Central memory CD8-positive, alpha-beta T cell (primary cell): ENCODE data around the gene LYZL2.
A peak's percentile ranks its signal among the peaks of the same experiment; 100 is the strongest.
"Not testable (repeated sequence)": the region's sequence is repeated elsewhere in the genome, so short reads cannot be mapped to it uniquely, and the experiment has no call there.

ENCODE experiments used
- ATAC-seq: fragments of 150-1000 bp; cut with Tn5 transposase; replicated peaks from 2 replicates; pipeline ENCODE4 v1.10.0; 2022; ENCODE audit warnings: mild to moderate bottlenecking, moderate FRiP score, moderate number of reproducible peaks; ENCODE audit not compliant: poor library complexity, severe bottlenecking; ENCODE audit errors: extremely low read depth
- DNase-seq, 2 donors: peaks; one replicate each; pipeline ENCODE4 v3.0.0; 2021; ENCODE audit warnings: low spot score in 2 of 2
- H3K27ac Mint-ChIP-seq: one replicate; pipeline ENCODE4 v1.8.0; 2022; ENCODE audit warnings: low read depth, mild to moderate bottlenecking, moderate library complexity, mixed read lengths
- H3K27me3 Mint-ChIP-seq: one replicate; pipeline ENCODE4 v1.8.0; 2022; ENCODE audit warnings: mixed read lengths
- H3K36me3 Mint-ChIP-seq: one replicate; pipeline ENCODE4 v1.8.0; 2022; ENCODE audit warnings: mild to moderate bottlenecking, moderate library complexity, mixed read lengths; ENCODE audit not compliant: insufficient read depth
- H3K4me1 Mint-ChIP-seq: one replicate; pipeline ENCODE4 v1.8.0; 2022; ENCODE audit warnings: mixed read lengths
- H3K4me3 Mint-ChIP-seq: one replicate; pipeline ENCODE4 v1.8.0; 2022; ENCODE audit warnings: mild to moderate bottlenecking, moderate library complexity, mixed read lengths
- H3K9me3 Mint-ChIP-seq: one replicate; pipeline ENCODE4 v1.8.0; 2022; ENCODE audit warnings: mixed read lengths

LYZL2 gene

GRCh38 chr10:30597433-30597824 is 32.1 kb downstream of the LYZL2 start:
- H3K27me3 Mint-ChIP-seq = peaks cover 26% of the 10 kb centered on the region
- H3K4me1 Mint-ChIP-seq, H3K4me3 Mint-ChIP-seq, ATAC-seq, DNase-seq, H3K27ac Mint-ChIP-seq, H3K36me3 Mint-ChIP-seq, H3K9me3 Mint-ChIP-seq: not testable (repeated sequence)

- not testable (repeated sequence) for DNase-seq, H3K9me3 Mint-ChIP-seq, H3K36me3 Mint-ChIP-seq, ATAC-seq, H3K4me1 Mint-ChIP-seq, H3K27ac Mint-ChIP-seq, H3K4me3 Mint-ChIP-seq
- peaks cover 26% of the 10 kb centered on the region for H3K27me3 Mint-ChIP-seq
These were observed 32.8 kb downstream of the LYZL2 start for GRCh38 chr10:30596493-30597432.

- DNase-seq (no peak), ATAC-seq (no peak)
- Mint-ChIP-seq H3K27me3 (peaks cover 26% of the 10 kb centered on the region), H3K4me3 (no peak overlapping the region), H3K27ac (no peak overlapping the region), H3K4me1 (no peaks in the 10 kb centered on the region), H3K9me3 (no peaks in the 10 kb centered on the region), H3K36me3 (peaks cover 1% of the 10 kb centered on the region)
These were observed 33.5 kb downstream of the LYZL2 start for GRCh38 chr10:30596013-30596412.

- no peaks in the 10 kb centered on the region for H3K9me3 Mint-ChIP-seq
These were observed 35.5 kb downstream of the LYZL2 start for GRCh38 chr10:30594077-30594476.

GRCh38 chr10:30592770-30593169 is 36.8 kb downstream of the LYZL2 start:
- not testable (repeated sequence) for H3K9me3 Mint-ChIP-seq, H3K4me3 Mint-ChIP-seq, ATAC-seq, H3K36me3 Mint-ChIP-seq, H3K27ac Mint-ChIP-seq, DNase-seq, H3K4me1 Mint-ChIP-seq
- H3K27me3 Mint-ChIP-seq = peaks cover 26% of the 10 kb centered on the region

More at GRCh38 chr10:30594077-30594476, 35.5 kb downstream of the LYZL2 start:
- H3K36me3 Mint-ChIP-seq = peaks cover 1% of the 10 kb centered on the region
- H3K27ac Mint-ChIP-seq = no peak overlapping the region
- no peak overlapping the region for H3K4me3 Mint-ChIP-seq
- H3K27me3 Mint-ChIP-seq = peaks cover 26% of the 10 kb centered on the region
- DNase-seq (no peak), ATAC-seq (no peak)
- H3K4me1 Mint-ChIP-seq = no peaks in the 10 kb centered on the region

- DNase-seq (peak; percentile 18 to 19), ATAC-seq (peak; percentile 46)
- H3K4me3 Mint-ChIP-seq = no peak overlapping the region
- H3K9me3 Mint-ChIP-seq = no peaks in the 10 kb centered on the region
- no peaks in the 10 kb centered on the region for H3K36me3 Mint-ChIP-seq
- peaks cover 26% of the 10 kb centered on the region for H3K27me3 Mint-ChIP-seq
- no peaks in the 10 kb centered on the region for H3K4me1 Mint-ChIP-seq
- no peak overlapping the region for H3K27ac Mint-ChIP-seq
These were observed 38.3 kb downstream of the LYZL2 start for GRCh38 chr10:30591249-30591670.

- peaks cover 16% of the 10 kb centered on the region for H3K27me3 Mint-ChIP-seq
- no peak for ATAC-seq
These were observed 40.1 kb downstream of the LYZL2 start for GRCh38 chr10:30589441-30589840.

GRCh38 chr10:30587522-30588031 is 42.0 kb downstream of the LYZL2 start:
- Mint-ChIP-seq H3K27me3 (no peaks in the 10 kb centered on the region), H3K27ac (no peak overlapping the region), H3K36me3 (no peaks in the 10 kb centered on the region), H3K4me3 (no peak overlapping the region), H3K9me3 (no peaks in the 10 kb centered on the region), H3K4me1 (peaks cover 9% of the 10 kb centered on the region)
- DNase-seq = no peak
- ATAC-seq = no peak

More at GRCh38 chr10:30589441-30589840, 40.1 kb downstream of the LYZL2 start:
- Mint-ChIP-seq H3K9me3 (no peaks in the 10 kb centered on the region), H3K36me3 (no peaks in the 10 kb centered on the region), H3K27ac (no peak overlapping the region), H3K4me1 (no peaks in the 10 kb centered on the region), H3K4me3 (no peak overlapping the region)
- no peak for DNase-seq

GRCh38 chr10:30586828-30587227 is 42.7 kb downstream of the LYZL2 start:
- ATAC-seq = no peak
- Mint-ChIP-seq H3K4me1 (peaks cover 12% of the 10 kb centered on the region), H3K9me3 (no peaks in the 10 kb centered on the region), H3K36me3 (no peaks in the 10 kb centered on the region), H3K27me3 (no peaks in the 10 kb centered on the region), H3K27ac (no peak overlapping the region), H3K4me3 (no peak overlapping the region)
- DNase-seq = no peak

GRCh38 chr10:30583778-30584415 is 45.7 kb downstream of the LYZL2 start:
- Mint-ChIP-seq H3K4me1 (peaks cover 14% of the 10 kb centered on the region), H3K36me3 (no peaks in the 10 kb centered on the region), H3K27ac (no peak overlapping the region), H3K9me3 (no peaks in the 10 kb centered on the region), H3K27me3 (peaks cover 9% of the 10 kb centered on the region), H3K4me3 (peak overlapping the region; percentile 58)
- DNase-seq = no peak
- no peak for ATAC-seq

- H3K36me3 Mint-ChIP-seq = no peaks in the 10 kb centered on the region
- H3K27ac Mint-ChIP-seq = no peak overlapping the region
- ATAC-seq (peak; percentile 36), DNase-seq (no peak)
- peaks cover 14% of the 10 kb centered on the region for H3K4me1 Mint-ChIP-seq
- H3K27me3 Mint-ChIP-seq = peaks cover 9% of the 10 kb centered on the region
- no peaks in the 10 kb centered on the region for H3K9me3 Mint-ChIP-seq
- H3K4me3 Mint-ChIP-seq = no peak overlapping the region
These were observed 47.7 kb downstream of the LYZL2 start for GRCh38 chr10:30581779-30582380.

- no peaks in the 10 kb centered on the region for H3K36me3 Mint-ChIP-seq
- DNase-seq (no peak), ATAC-seq (no peak)
- no peak overlapping the region for H3K4me3 Mint-ChIP-seq
- no peak overlapping the region for H3K27ac Mint-ChIP-seq
- peaks cover 9% of the 10 kb centered on the region for H3K27me3 Mint-ChIP-seq
- peaks cover 14% of the 10 kb centered on the region for H3K4me1 Mint-ChIP-seq
- H3K9me3 Mint-ChIP-seq = no peaks in the 10 kb centered on the region
These were observed 48.9 kb downstream of the LYZL2 start for GRCh38 chr10:30580676-30581075.
